ENCODE measurements around the gene NOS1AP.

DNA sequence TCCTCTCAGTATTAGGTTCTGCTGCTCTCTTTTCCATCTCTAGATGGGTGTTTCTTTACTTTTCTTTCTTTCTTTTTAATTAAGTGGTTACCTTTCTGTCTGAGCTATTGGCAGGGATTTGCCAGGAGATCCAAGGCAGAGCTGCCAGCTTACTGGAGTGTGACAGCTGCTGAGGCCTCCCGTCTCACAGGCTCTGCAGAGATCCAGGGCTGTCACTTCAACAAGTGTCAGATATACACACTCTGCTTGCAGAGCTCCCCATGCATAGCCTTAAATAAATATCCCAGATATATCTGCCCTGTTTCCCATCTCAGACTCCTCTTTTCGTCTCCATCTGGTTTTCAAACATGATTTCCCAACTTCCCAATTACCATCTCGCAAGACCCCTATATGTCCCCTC, 124.3 kb downstream of the NOS1AP start:
- TF ChIP-seq, protein P1, sequence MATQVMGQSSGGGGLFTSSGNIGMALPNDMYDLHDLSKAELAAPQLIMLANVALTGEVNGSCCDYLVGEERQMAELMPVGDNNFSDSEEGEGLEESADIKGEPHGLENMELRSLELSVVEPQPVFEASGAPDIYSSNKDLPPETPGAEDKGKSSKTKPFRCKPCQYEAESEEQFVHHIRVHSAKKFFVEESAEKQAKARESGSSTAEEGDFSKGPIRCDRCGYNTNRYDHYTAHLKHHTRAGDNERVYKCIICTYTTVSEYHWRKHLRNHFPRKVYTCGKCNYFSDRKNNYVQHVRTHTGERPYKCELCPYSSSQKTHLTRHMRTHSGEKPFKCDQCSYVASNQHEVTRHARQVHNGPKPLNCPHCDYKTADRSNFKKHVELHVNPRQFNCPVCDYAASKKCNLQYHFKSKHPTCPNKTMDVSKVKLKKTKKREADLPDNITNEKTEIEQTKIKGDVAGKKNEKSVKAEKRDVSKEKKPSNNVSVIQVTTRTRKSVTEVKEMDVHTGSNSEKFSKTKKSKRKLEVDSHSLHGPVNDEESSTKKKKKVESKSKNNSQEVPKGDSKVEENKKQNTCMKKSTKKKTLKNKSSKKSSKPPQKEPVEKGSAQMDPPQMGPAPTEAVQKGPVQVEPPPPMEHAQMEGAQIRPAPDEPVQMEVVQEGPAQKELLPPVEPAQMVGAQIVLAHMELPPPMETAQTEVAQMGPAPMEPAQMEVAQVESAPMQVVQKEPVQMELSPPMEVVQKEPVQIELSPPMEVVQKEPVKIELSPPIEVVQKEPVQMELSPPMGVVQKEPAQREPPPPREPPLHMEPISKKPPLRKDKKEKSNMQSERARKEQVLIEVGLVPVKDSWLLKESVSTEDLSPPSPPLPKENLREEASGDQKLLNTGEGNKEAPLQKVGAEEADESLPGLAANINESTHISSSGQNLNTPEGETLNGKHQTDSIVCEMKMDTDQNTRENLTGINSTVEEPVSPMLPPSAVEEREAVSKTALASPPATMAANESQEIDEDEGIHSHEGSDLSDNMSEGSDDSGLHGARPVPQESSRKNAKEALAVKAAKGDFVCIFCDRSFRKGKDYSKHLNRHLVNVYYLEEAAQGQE (IDR thresholded peaks at IDR 0.05; ENCODE audit: insufficient read depth in 1 of 2, low read depth in 2 of 2, low read length in 2 of 2): no peak
- TF ChIP-seq POLR2AphosphoS5 (IDR thresholded peaks at IDR 0.05; ENCODE audit: low read depth, low read length) (no peak), TAF1 (IDR thresholded peaks at IDR 0.05; ENCODE audit: borderline replicate concordance, insufficient read depth, low read length) (no peak), SIN3A (IDR thresholded peaks at IDR 0.05; ENCODE audit: borderline replicate concordance, insufficient read depth, low read length) (no peak)

All from PFSK-1 (cell line).